Measurements from ENCODE around the gene KCNJ8.
"Not testable (repeated sequence)": the region's sequence is repeated elsewhere in the genome, so short reads cannot be mapped to it uniquely, and the experiment has no call there.

The KCNJ8 gene

DNA sequence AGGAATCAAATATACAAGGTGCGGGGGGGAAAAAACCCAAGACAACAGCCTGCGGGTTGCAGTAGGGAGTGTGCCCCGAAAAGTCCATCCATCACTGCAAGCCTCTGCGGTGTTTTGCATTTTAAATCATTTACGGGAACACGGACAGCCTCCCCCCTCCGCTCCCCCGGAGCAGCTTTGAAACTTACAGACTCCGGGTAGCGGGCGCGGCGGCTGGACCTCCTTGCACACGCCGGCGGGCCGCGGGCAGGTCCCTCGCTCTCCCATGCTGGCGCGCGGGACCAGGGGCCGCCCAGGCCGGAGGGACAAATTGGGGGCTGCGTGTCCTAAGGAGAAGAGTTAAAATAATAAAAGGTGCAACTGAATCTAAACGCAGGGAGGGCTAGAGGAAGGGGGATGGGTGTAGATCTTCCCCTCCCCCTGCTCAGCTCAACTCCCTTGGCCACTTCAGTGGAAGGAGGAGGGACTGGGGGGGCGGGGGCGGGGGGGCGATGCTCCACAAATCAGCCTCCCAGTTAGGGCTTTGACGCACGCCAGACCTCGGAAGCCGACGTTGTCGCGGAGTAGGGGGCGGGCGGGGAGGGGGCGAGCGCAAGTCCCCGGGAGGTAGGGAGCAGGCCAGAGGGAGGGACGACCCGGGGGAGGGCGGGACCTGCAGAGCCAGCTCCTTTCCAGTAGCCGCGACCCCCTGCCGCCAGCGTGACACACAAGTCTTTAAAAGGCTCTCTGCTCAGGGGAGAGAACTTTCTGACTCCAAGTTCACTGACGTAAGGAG lies at the start of gene KCNJ8:
Gene KCNJ8 (minus strand): TSS at position 349 of the 775 bp plus-strand sequence. CDS start 1,090 bp downstream, outside the sequence.
- DNase-seq (ENCODE audit: low read depth): no peak

DNA sequence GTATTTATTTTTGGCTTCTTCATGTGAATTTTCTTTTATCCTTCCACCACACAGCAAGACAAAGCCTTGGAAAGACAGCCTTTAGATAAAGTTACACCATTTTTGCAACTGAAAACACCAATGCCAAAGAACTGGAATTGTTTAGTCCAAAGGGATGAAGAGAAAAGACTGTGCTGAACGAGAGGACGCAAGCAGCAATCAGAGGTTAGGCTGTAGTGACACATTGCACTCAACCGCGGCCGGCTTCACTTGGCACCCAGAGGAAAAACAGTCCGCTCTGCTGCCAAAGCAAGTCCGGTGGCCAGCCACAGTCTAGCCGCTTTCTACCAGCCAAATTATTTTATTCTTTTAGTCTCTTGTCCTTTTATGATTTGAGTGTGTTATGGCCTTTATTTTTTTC lies 49.1 kb upstream of the KCNJ8 start:
- DNase-seq (ENCODE audit: low read depth): no peak

DNA sequence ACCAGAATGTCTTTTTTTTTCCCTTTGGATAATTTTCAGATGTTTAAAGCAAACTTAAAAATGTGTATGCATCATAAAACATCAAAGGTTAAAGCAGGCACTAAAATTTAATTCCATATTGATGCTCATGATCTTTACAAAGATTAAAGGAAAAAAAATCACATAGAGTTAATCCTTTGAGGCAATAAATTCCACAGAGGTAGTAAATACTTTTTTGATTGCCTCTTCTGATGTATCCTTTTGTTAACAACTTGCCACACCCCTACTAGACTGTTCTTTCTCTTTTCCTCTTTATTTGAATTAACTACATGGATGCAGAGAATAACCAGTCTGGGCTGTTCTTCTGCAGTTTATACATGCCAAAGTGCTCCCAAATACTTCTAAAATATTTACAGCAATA lies 45.2 kb upstream of the KCNJ8 start:
- no peak for DNase-seq (ENCODE audit: low read depth)

DNA sequence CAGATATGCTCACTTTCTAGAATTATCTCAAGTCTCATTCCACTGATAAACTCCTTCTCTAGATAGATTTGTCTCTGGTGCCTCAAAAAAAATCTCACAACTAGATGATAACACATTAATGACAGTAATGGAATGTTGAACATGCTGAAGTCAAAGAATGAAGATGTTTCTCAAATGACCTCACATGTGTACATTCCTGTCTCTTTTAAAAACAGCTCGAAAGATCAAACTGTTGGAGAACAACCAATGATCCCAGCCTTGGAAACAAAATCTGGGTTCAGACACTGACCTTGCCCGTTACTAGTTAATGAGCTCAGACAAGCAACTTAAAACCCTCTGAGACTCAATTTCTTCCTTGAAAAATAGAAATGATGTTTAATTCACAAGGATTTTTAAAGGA lies 44.7 kb upstream of the KCNJ8 start:
- DNase-seq (ENCODE audit: low read depth): no peak

DNA sequence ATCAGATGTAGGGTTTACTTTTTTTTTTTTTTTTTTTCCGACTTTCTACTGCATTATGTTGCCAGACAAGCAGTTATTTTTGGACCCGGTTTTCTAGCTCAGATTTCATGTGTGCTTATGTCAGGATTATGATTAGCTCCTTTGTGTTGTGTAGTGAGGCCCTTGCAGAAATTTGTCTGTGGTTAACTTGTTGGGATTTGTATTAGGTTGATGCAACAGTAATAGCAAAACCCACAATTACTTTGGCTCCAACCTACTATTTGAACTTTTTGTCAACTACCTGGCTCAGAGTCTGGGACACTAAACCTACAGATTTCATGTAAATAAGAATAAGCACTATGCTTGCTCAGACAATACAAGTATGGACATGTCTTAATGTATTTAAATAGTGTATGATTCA lies 44.1 kb upstream of the KCNJ8 start:
- no peak for DNase-seq (ENCODE audit: low read depth)

DNA sequence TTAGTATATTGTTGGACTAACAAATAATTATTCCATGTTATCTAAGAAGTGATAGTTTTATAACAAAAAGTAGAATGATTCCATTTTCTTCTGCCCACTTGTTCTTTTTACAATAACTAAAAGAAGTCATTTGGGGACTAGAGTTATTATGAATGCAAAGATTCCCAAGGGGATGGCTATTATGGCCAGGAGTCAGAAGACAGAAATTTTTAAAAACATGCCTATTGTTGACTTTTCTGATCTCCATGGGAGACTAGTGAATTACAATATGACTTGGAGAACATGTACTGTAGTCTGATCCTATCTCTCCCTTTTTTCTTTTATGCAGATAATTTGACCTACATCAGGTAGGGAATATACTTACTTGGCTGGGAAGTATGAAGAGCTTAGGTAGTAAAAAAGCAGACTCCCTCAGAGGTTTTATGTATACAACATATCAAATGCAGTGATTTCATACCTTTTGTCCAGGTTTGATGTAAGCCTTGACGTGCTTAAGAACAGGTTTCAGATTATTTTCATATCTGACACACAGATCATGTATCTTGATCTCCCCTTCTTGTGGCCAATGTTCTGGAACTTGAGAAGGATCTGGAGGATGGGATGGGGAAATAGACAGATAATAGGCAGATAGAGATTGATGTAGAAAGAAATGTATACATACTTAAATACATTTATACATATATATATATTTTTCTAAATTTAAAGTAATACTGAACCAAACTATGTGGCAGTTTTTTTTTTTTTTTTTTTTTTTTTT lies 41.0 kb upstream of the KCNJ8 start:
- DNase-seq (ENCODE audit: low read depth): no peak

DNA sequence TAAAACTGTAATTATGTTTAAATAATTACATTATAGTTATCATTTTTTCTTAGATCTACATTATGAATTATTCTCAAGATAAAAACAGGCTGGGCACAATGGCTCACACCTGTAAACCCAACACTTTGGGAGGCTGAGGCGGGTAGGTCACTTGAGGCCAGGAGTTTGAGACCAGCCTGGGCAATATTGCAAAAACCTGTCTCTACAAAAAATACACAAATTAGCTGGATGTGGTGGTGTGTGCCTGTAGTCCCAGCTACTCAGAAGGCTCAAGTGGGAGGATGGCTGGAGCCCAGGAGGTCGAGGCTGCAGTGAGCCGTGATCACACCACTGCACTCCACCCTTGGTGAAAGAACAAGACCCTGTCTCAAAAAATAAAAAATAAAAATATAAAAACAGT lies 40.3 kb upstream of the KCNJ8 start:
- no peak for DNase-seq (ENCODE audit: low read depth)

DNA sequence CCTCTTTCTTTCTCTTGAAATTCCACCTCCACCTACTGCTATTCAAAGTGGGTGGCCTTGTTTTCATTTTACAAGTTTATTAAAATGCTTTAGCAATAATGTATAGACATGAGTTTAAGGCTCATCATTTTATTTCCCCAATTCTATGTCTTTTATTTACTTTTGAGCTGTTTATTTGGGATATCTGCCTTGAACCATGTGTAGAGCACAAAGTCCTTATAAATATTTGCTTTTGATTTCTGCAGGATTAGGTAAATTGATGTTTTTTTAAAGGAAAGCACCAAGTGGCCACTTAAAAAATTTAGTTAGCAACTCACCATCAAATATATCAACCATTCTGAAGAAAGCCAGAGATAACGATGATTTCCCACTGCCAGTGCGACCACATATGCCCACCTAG lies 39.8 kb upstream of the KCNJ8 start:
- no peak for DNase-seq (ENCODE audit: low read depth)

DNA sequence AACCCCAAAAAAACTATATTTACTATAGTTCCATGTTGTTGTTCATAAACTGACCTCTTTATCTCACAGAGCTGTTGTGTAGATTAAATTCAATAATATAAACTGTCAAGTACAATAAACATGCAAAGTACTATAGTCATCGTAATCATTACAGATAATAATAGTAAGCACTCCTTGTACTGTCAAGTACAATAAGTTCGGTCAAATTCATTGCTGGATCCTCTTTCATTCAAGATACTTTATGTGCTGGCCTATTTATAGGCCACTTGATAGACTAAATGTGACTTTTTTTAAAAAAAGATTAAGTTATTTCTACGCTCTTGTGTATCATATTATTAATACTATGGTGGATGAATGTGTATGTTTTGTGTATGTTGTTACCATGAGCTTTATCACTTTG lies 39.2 kb upstream of the KCNJ8 start:
- no peak for DNase-seq (ENCODE audit: low read depth)

DNA sequence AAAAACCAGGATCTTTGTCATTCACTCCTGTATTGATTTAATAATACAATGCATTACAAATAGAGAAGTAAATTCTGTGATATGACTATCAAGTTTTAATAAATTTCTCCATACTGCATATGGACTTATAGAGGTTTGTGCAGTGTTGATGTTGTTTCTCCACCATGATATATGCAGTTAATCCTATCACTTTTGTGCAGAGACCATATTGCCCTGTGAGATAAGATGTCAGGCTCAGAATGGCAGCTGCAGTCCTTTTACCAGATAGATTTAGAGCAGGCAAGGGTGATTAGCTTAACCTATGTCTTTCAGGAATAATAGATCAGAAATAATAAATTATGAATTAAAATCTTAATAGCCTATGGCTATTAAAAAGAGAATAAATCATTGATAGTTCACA lies 38.6 kb upstream of the KCNJ8 start:
- DNase-seq (ENCODE audit: low read depth): no peak

DNA sequence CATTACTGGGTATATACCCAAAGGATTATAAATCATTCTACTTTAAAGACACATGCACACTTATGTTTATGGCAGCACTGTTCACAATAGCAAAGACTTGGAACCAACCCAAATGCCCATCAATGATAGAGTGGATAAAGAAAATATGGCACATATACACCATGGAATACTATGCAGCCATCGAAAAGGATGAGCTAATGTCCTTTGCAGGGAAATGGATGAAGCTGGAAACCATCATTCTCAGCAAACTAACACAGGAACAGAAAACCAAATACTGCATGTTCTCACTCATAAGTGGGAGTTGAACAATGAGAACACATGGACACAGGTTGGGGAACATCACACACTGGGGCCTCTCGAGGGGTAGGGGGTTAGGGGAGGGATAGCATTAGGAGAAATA lies 37.8 kb upstream of the KCNJ8 start:
- DNase-seq (ENCODE audit: low read depth): not testable (repeated sequence)

DNA sequence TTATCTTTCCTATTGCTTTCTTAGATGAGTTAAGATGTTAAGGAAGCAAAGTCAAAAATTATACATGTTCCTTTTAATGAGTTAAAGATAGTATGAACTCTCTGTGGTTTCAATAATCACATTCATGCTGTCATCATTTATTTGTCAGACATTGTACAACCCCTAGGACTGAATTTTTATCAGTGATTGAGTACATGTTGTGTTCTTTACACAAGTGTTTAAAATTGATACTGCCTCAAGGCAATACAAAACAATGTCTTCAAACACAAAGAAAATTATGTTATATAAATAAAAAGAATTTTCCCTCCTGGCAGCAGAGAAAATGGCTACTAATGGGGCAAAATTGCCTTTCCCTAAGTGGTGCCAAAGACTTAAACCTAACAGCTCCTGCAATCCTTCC lies 34.6 kb upstream of the KCNJ8 start:
- no peak for DNase-seq (ENCODE audit: low read depth)

DNA sequence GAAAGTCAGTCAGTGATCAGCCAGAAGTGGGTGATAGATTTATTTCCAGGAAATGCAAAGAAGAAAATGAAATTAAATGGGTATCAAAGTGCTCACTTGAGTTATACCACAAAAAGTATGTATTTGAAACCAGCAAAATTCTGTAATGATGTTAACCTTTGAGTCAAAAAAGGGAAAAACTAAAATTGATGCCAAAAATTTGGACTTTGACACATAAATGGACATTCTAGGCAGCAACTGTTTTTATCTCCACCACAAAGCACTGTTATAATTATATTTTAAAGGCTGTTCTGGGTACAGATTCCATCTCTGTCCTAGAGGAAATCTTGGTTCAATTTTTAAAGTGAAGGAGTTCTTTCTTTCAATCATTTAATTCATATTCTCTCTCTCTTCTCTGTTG lies 31.7 kb upstream of the KCNJ8 start:
- no peak for DNase-seq (ENCODE audit: low read depth)

DNA sequence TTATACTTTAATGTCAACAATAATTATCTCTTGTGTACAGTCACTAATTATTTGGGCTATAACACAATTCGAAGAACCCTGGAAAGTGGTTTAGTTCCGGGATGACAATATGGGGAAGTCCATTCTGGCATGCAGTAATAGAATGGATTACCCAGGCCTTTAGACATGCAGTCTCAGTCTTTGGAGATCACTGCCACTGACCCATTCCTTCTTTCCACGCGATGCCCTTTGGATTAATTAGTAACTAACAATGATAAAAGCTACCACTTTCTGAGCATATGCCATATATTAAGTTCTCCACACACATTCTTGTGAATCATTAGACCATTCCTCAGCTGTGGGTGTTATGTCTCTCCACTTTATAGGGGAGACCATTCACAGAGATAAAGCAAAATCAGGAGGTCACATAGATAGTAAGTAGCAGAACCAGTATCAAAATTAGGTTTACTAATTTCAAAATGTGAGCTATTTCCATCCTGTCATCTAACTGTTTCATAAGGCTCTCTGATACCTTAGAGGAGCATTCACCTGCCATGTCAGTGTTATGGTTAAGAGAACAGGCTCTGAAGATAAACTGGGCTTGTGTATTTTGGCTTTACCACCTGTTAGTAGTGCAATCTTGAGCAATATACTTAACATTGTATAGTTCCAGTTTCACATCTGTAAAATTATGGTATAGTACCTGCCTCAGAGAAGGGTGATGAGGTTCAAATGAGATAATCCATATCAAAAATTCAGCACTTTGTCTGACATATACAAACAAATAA lies 27.2 kb upstream of the KCNJ8 start:
- DNase-seq (ENCODE audit: low read depth): no peak

DNA sequence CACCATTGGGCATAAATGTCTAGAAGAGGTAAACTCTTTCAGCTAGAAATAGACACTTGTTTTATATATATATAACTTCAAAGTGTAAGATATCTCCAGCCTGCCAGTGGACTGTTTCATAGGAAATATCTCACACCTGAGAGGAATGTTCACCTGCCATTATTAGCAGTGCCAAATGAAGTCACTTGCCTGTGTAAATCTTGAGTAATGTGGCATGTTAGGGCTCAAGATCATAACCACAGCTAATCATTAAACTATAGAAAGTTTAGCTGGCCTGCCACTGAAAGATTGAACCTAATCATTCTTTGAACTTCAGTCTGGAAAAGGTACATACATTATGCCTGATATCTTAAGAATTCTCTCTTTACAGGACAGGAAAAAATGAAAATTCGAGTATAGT lies 25.5 kb upstream of the KCNJ8 start:
- no peak for DNase-seq (ENCODE audit: low read depth)

DNA sequence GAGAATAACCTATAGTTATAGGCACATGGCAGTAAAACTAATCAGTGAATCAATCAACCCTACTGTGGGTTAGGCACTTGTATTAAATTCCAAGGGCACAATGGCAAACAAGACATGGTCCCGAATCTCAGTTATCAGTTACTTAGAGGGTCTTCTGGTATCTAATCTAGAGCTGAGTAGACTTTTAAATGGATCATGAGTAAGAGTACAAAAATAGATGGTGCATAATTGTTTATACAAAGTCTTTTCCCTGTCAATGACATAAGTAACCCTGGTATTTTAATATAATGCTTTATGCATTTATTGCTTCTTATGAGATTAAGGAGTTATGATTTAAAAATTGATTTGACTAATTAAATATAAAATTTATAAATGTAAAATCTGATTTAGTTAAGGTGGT lies 23.0 kb upstream of the KCNJ8 start:
- DNase-seq (ENCODE audit: low read depth): no peak

DNA sequence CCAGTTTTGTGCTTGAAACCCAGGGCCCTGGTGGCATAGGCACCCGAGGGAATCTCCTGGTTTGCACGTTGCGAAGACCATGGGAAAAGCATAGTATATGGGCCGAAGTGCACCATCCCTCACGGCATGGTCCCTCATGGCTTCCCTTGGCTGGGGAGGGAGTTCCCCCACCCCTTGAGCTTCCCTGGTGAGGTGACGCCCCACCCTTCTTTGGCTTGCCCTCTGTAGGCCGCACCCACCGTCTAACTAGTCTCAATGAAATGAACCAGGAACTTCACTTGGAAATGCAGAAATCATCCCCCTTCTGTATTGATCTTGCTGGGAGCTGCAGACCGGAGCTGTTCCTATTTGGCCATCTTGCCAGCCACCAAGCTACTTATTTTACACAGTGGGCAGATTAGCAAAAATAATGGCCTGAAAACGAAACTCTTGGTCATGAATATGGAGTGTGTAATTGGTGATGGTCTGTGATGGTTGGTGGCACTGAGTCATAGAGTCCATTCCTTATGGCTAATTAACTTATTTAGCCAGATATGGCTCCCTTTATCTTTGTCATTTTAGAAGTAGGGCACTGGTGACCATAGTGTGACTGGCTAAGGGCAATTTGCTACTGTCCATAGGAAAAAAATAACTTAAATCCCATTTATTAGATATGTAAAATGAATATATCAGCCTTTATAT lies 21.3 kb upstream of the KCNJ8 start:
- DNase-seq (ENCODE audit: low read depth): no peak

DNA sequence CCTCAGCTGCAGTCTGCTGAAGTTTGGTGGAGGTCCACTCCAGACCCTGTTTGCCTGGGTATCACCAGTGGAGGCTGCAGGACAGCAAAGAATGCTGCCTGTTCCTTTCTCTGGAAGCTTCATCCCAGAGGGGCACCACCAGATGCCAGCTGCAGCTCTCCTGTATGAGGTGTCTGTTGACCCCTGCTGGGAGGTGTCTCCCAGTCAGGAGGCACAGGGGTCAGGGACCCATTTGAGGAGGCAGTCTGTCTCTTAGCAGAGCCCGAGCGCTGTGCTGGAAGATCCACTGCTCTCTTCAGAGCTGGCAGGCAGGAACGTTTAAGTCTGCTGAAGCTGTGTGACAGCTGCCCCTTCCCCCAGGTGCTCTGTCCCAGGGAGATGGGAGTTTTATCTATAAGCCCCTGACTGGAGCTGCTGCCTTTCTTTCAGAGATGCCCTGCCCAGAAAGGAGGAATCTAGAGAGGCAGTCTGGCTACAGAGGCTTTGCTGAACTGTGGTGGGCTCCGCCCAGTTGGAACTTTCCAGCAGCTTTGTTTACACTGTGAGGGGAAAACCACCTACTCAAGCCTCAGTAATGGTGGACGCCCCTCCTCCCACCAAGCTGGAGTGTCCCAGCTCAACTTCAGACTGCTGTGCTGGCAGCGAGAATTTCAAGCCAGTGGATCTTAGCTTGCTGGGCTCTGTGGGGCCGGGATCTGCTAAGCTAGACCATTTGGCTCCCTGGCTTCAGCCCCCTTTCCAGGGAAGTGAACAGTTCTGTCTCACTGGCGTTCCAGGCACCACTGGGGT lies 20.5 kb upstream of the KCNJ8 start:
- not testable (repeated sequence) for DNase-seq (ENCODE audit: low read depth)

DNA sequence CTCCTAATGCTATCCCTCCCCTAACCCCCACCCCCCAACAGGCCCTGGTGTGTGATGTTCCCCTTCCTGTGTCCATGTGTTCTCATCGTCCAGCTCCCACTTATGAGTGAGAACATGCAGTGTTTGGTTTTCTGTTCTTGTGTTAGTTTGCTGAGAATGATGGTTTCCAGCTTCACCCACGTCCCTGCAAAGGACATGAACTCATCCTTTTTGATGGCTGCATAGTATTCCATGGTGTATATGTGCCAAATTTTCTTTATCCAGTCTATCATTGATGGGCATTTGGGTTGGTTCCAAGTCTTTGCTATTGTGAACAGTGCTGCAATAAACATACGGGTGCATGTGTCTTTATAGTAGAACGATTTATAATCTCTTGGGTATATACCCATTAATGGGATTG lies 15.2 kb upstream of the KCNJ8 start:
- not testable (repeated sequence) for DNase-seq (ENCODE audit: low read depth)

DNA sequence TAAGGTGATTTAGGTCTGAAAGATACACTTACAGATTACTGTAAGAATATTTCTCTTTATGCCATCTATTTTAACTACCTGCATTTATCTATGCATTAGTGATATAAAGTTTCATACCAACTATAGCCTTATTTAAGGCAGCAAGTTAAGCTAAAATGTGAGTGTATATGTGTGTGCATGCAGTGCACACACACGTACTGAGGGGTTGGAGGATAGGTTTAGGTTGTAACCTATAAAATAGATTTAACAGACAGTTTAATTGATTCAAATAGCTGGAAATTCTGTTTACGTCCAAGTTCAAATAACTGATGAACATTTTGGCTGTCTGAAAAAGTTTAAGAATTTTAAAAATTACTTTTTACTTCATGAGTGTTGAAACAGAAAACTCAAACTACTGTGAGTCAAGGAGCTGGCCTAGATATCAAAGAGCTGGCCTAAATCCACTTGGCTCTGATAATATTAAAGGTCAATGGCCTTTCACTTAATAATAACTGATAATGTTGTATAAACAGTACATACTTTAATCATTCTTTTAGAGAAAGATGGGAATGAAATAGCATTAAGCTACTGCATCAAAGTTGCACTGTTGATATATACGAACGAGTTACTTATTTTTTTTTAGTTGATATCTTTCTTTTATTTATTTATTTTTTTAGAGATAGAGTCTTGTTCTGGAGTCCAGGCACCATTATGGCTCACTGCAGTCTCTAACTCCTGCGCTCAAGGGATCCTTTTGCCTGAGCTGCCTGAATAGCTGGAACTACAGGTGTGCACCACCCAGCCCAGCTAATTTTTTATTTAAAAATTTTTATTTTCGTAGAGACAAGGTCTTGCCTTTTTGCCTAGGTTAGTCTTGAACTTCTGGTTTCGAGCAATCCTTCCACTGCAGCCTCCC lies 13.8 kb upstream of the KCNJ8 start:
- DNase-seq (ENCODE audit: low read depth): no peak

Measured in stimulated activated CD8-positive, alpha-beta memory T cell treated with anti-CD3 and anti-CD28 coated beads, Interleukin-15, amount 100 ng/mL, for 24 hours (primary cell).